IPS-20b (cell line): ENCODE results near the gene ETV1.
A peak's percentile ranks its signal among the peaks of the same experiment; 100 is the strongest.

Experiments
- H3K27ac ChIP-seq: one replicate; pipeline ENCODE4 v1.5.1; 2013; ENCODE audit warnings: low read length
- H3K27me3 ChIP-seq: 2 replicates; pipeline ENCODE4 v1.6.1; 2013; ENCODE audit warnings: mild to moderate bottlenecking, low read length, inconsistent platforms; ENCODE audit not compliant: insufficient read depth
- H3K36me3 ChIP-seq: 2 replicates; pipeline ENCODE4 v1.6.1; 2013; ENCODE audit warnings: low read depth, mild to moderate bottlenecking, inconsistent platforms, low read length, moderate library complexity; ENCODE audit not compliant: insufficient read depth
- H3K4me1 ChIP-seq: 2 replicates; pipeline ENCODE4 v1.6.1; 2013; ENCODE audit warnings: mild to moderate bottlenecking, control low read depth, inconsistent platforms, low read length, moderate library complexity; ENCODE audit not compliant: insufficient read depth
- H3K4me3 ChIP-seq: 2 replicates; pipeline ENCODE4 v1.5.1; 2013; ENCODE audit warnings: mild to moderate bottlenecking, low read length, inconsistent platforms
- H3K9ac ChIP-seq: 2 replicates; pipeline ENCODE4 v1.6.1; 2013; ENCODE audit warnings: low read depth, mild to moderate bottlenecking, inconsistent platforms, low read length, moderate library complexity
- H3K9me3 ChIP-seq: 2 replicates; pipeline ENCODE4 v1.6.1; 2013; ENCODE audit warnings: mild to moderate bottlenecking, low read depth, low read length, inconsistent platforms; ENCODE audit not compliant: insufficient read depth

Gene ETV1

GRCh38 chr7:13984831-13985685 lies 4.4 kb downstream of the ETV1 start:
- peaks cover 20% of the 10 kb centered on the region; the same call in 1 of the 2 replicates for H3K36me3 ChIP-seq
- H3K9ac ChIP-seq, result peak overlapping the region; percentile 91
- H3K27me3 ChIP-seq, result no peaks in the 10 kb centered on the region
- H3K4me3 ChIP-seq, result peak overlapping the region; percentile 88
- H3K9me3 ChIP-seq, result no peaks in the 10 kb centered on the region
- peak overlapping the region; percentile 64 for H3K27ac ChIP-seq
- H3K4me1 ChIP-seq, result peaks cover 64% of the 10 kb centered on the region

- Histone ChIP-seq H3K9me3 (no peaks in the 10 kb centered on the region), H3K9ac (peak overlapping the region; percentile 91; the same call in 1 of the 2 replicates), H3K27me3 (no peaks in the 10 kb centered on the region), H3K36me3 (peaks cover 20% of the 10 kb centered on the region; the same call in 1 of the 2 replicates), H3K4me1 (peaks cover 72% of the 10 kb centered on the region), H3K27ac (no peak overlapping the region), H3K4me3 (peak overlapping the region; percentile 88; the same call in 1 of the 2 replicates)
Measured at GRCh38 chr7:13984061-13984460, 5.4 kb downstream of the ETV1 start.

- peaks cover 77% of the 10 kb centered on the region for H3K4me1 ChIP-seq
- peaks cover 20% of the 10 kb centered on the region; the same call in 1 of the 2 replicates for H3K36me3 ChIP-seq
- no peaks in the 10 kb centered on the region for H3K9me3 ChIP-seq
- H3K27me3 ChIP-seq, result no peaks in the 10 kb centered on the region
- H3K27ac ChIP-seq, result no peak overlapping the region
- peak overlapping the region; percentile 3; the same call in 1 of the 2 replicates for H3K4me3 ChIP-seq
- H3K9ac ChIP-seq, result peak overlapping the region; percentile 32; the same call in 1 of the 2 replicates
Measured at GRCh38 chr7:13982940-13983677, 6.4 kb downstream of the ETV1 start.

- Histone ChIP-seq H3K27ac (peak overlapping the region; percentile 41), H3K4me1 (peaks cover 68% of the 10 kb centered on the region), H3K9me3 (no peaks in the 10 kb centered on the region), H3K36me3 (peaks cover 29% of the 10 kb centered on the region), H3K4me3 (no peak overlapping the region), H3K9ac (no peak overlapping the region; the same call in 1 of the 2 replicates), H3K27me3 (no peaks in the 10 kb centered on the region)
Measured at GRCh38 chr7:13981070-13981469, 8.4 kb downstream of the ETV1 start.

GRCh38 chr7:13980474-13980873 lies 9.0 kb downstream of the ETV1 start:
- peak overlapping the region; percentile 62; the same call in 1 of the 2 replicates for H3K9ac ChIP-seq
- H3K4me1 ChIP-seq, result peaks cover 63% of the 10 kb centered on the region
- H3K4me3 ChIP-seq, result no peak overlapping the region; the same call in 1 of the 2 replicates

GRCh38 chr7:13979671-13980435 lies 9.6 kb downstream of the ETV1 start:
- Histone ChIP-seq H3K27ac (peak overlapping the region; percentile 72), H3K36me3 (peaks cover 41% of the 10 kb centered on the region), H3K4me1 (peaks cover 63% of the 10 kb centered on the region), H3K27me3 (no peaks in the 10 kb centered on the region), H3K9ac (peak overlapping the region; percentile 62; the same call in 1 of the 2 replicates), H3K4me3 (no peak overlapping the region; the same call in 1 of the 2 replicates), H3K9me3 (no peaks in the 10 kb centered on the region)

More at GRCh38 chr7:13980474-13980873, 9.0 kb downstream of the ETV1 start:
- no peaks in the 10 kb centered on the region for H3K9me3 ChIP-seq
- no peaks in the 10 kb centered on the region for H3K27me3 ChIP-seq
- H3K27ac ChIP-seq, result peak overlapping the region; percentile 72
- H3K36me3 ChIP-seq, result peaks cover 35% of the 10 kb centered on the region

GRCh38 chr7:13976594-13976993 lies 12.9 kb downstream of the ETV1 start:
- Histone ChIP-seq H3K9me3 (no peaks in the 10 kb centered on the region), H3K36me3 (peaks cover 55% of the 10 kb centered on the region), H3K4me3 (no peak overlapping the region), H3K4me1 (peaks cover 34% of the 10 kb centered on the region), H3K27me3 (no peaks in the 10 kb centered on the region), H3K27ac (no peak overlapping the region), H3K9ac (no peak overlapping the region)

- Histone ChIP-seq H3K9me3 (no peaks in the 10 kb centered on the region), H3K27me3 (no peaks in the 10 kb centered on the region), H3K36me3 (peaks cover 4% of the 10 kb centered on the region; the same call in 1 of the 2 replicates), H3K4me1 (peaks cover 7% of the 10 kb centered on the region; the same call in 1 of the 2 replicates), H3K27ac (no peak overlapping the region), H3K9ac (no peak overlapping the region), H3K4me3 (no peak overlapping the region)
Measured at GRCh38 chr7:13965077-13965476, 24.4 kb downstream of the ETV1 start.

- H3K4me1 ChIP-seq, result peaks cover 7% of the 10 kb centered on the region; the same call in 1 of the 2 replicates
- no peak overlapping the region for H3K27ac ChIP-seq
- no peaks in the 10 kb centered on the region for H3K9me3 ChIP-seq
- 0 out of 2 replicates have a peak overlapping the region, but pooled peaks have one; percentile 23 for H3K4me3 ChIP-seq
- H3K9ac ChIP-seq, result no peak overlapping the region
- H3K36me3 ChIP-seq, result peaks cover 4% of the 10 kb centered on the region; the same call in 1 of the 2 replicates
- no peaks in the 10 kb centered on the region for H3K27me3 ChIP-seq
Measured at GRCh38 chr7:13963925-13964324, 25.5 kb downstream of the ETV1 start.

GRCh38 chr7:13955494-13955893 lies 34.0 kb downstream of the ETV1 start:
- Histone ChIP-seq H3K9me3 (no peaks in the 10 kb centered on the region), H3K4me3 (no peak overlapping the region), H3K27me3 (no peaks in the 10 kb centered on the region), H3K4me1 (peaks cover under 1% of the 10 kb centered on the region; the same call in 1 of the 2 replicates), H3K27ac (no peak overlapping the region), H3K36me3 (peaks cover 15% of the 10 kb centered on the region; the same call in 1 of the 2 replicates), H3K9ac (no peak overlapping the region)

- H3K9me3 ChIP-seq, result no peaks in the 10 kb centered on the region
- H3K9ac ChIP-seq, result no peak overlapping the region
- H3K36me3 ChIP-seq, result peaks cover 18% of the 10 kb centered on the region; the same call in 1 of the 2 replicates
Measured at GRCh38 chr7:13953368-13953767, 36.1 kb downstream of the ETV1 start.

More at GRCh38 chr7:13953368-13953767, 36.1 kb downstream of the ETV1 start:
- H3K4me1 ChIP-seq, result peaks cover 10% of the 10 kb centered on the region; the same call in 1 of the 2 replicates
- H3K27me3 ChIP-seq, result no peaks in the 10 kb centered on the region
- no peak overlapping the region for H3K4me3 ChIP-seq
- no peak overlapping the region for H3K27ac ChIP-seq
